Chondrocyte (in vitro differentiated cells): ENCODE data around the gene RGS16. TPM values are rescaled to one million over a fixed set of nuclear protein-coding genes. Genes with fewer than 3 reads are reported as not detected.

Experiments used
- DNase-seq: peaks from one replicate; pipeline ENCODE4 v3.0.0; 2021; ENCODE audit warnings: mixed read lengths, low spot score
- H3K27ac Mint-ChIP-seq: one replicate; pipeline ENCODE4 v1.8.0; 2021; ENCODE audit warnings: mild to moderate bottlenecking, moderate library complexity, mixed read lengths; ENCODE audit not compliant: unreplicated experiment
- H3K27me3 Mint-ChIP-seq: 2 replicates; pipeline ENCODE4 v1.8.0; 2021; ENCODE audit warnings: low read depth, mixed read lengths
- H3K36me3 Mint-ChIP-seq: 2 replicates; pipeline ENCODE4 v1.8.0; 2021; ENCODE audit warnings: low read depth, mixed read lengths
- H3K4me1 Mint-ChIP-seq: 2 replicates; pipeline ENCODE4 v1.8.0; 2021; ENCODE audit warnings: low read depth, mild to moderate bottlenecking, mixed read lengths
- H3K4me3 Mint-ChIP-seq: one replicate; pipeline ENCODE4 v1.8.0; 2021; ENCODE audit warnings: mild to moderate bottlenecking, moderate library complexity, mixed read lengths; ENCODE audit not compliant: unreplicated experiment
- H3K9me3 Mint-ChIP-seq: 2 replicates; pipeline ENCODE4 v1.8.0; 2021; ENCODE audit warnings: low read depth, mixed read lengths
- total RNA-seq: library from RNA; stranded (reverse); gene quantifications from 3 replicates; pipeline ENCODE4 v1.2.1, GENCODE V29; 2021
- TF ChIP-seq, protein P1 (sequence below): fragments of 200-600 bp; sonication (generic); IDR thresholded peaks from 2 replicates; pipeline ENCODE4 v1.5.0; 2021; ENCODE audit warnings: antibody characterized with exemption, mild to moderate bottlenecking, moderate library complexity

The RGS16 gene
- total RNA-seq, 1 donor from 2014 or later, result 7.7 TPM

DNA sequence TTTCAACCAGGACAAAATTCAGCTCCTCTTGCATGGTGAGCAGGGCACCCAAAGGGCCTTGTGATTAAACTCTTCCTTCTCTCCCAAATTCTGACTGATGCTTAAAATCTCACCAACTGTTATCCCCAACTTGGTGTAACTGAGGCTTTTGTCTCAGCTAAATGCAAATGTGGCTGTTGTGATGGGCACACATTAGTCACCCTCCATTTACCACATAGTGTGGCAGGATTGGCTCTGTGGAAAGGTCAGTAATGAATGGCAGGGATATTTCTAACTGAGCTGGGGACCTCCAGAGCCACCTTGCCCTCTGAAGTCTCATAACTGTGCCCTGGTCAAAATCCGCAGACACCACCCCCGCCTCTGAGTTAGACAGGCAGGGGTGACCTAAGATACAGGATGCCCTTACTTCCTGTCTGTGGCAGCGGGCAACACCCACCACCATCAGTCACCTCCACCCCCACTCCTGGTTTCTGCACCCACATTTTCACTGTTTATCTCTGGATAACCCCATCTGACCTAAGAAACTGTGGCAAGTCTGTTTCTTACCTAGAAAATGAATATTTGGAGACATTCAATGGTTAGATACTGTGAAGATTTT is 25.4 kb upstream of the RGS16 start:
- H3K4me3 Mint-ChIP-seq, result no peak overlapping the region
- H3K36me3 Mint-ChIP-seq, result no peaks in the 10 kb centered on the region
- H3K4me1 Mint-ChIP-seq, result peaks cover 40% of the 10 kb centered on the region
- no peak for DNase-seq
- H3K27me3 Mint-ChIP-seq, result no peaks in the 10 kb centered on the region
- H3K27ac Mint-ChIP-seq, result no peak overlapping the region
- TF ChIP-seq, protein P1, sequence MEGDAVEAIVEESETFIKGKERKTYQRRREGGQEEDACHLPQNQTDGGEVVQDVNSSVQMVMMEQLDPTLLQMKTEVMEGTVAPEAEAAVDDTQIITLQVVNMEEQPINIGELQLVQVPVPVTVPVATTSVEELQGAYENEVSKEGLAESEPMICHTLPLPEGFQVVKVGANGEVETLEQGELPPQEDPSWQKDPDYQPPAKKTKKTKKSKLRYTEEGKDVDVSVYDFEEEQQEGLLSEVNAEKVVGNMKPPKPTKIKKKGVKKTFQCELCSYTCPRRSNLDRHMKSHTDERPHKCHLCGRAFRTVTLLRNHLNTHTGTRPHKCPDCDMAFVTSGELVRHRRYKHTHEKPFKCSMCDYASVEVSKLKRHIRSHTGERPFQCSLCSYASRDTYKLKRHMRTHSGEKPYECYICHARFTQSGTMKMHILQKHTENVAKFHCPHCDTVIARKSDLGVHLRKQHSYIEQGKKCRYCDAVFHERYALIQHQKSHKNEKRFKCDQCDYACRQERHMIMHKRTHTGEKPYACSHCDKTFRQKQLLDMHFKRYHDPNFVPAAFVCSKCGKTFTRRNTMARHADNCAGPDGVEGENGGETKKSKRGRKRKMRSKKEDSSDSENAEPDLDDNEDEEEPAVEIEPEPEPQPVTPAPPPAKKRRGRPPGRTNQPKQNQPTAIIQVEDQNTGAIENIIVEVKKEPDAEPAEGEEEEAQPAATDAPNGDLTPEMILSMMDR, result no peak
- H3K9me3 Mint-ChIP-seq, result no peaks in the 10 kb centered on the region

DNA sequence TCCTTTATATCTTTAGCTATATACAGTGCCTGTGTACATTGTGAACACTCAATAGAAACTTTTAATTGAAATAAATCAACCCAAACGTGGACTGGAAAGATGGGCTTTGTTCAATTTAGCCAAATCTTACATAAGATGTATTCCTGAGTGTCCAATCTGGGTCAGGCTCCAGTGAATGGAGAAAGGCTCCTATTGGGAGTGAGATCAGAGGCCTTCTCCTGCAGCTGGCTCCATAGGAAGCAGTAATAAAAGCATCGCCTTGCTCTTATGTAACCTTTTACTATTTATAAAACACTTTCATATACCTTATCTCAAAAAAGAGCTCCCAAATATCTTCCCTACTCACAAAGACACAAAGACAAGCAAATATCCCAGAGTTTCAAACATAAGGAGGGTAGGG is 24.9 kb upstream of the RGS16 start:
- peaks cover 43% of the 10 kb centered on the region for H3K4me1 Mint-ChIP-seq
- no peaks in the 10 kb centered on the region for H3K27me3 Mint-ChIP-seq
- DNase-seq, result no peak
- no peaks in the 10 kb centered on the region for H3K36me3 Mint-ChIP-seq
- H3K9me3 Mint-ChIP-seq, result no peaks in the 10 kb centered on the region
- TF ChIP-seq, protein P1, result no peak
- H3K27ac Mint-ChIP-seq, result no peak overlapping the region
- no peak overlapping the region for H3K4me3 Mint-ChIP-seq

DNA sequence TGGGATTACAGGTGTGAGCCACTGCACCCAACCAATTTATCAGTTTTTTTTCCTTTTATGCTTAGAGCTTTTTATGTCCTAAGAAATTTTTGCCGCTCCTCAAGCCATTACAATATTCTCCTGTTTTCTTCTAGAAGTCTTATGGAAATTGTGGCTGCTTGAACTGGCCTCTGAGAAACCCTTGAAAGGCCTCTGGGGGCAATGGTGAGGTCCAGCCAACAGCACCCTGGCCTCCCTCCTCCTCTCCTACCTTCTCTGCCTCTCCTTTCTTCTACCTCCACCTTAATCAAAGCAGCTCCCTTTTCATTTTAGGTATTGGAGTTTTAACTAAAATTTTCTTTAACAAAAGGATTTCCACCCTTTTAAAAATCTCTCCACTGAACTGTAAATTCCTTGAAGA is 24.5 kb upstream of the RGS16 start:
- no peaks in the 10 kb centered on the region for H3K36me3 Mint-ChIP-seq
- no peaks in the 10 kb centered on the region for H3K9me3 Mint-ChIP-seq
- TF ChIP-seq, protein P1, result no peak
- no peak for DNase-seq
- H3K27ac Mint-ChIP-seq, result no peak overlapping the region
- H3K4me3 Mint-ChIP-seq, result no peak overlapping the region
- H3K4me1 Mint-ChIP-seq, result peaks cover 47% of the 10 kb centered on the region
- no peaks in the 10 kb centered on the region for H3K27me3 Mint-ChIP-seq

DNA sequence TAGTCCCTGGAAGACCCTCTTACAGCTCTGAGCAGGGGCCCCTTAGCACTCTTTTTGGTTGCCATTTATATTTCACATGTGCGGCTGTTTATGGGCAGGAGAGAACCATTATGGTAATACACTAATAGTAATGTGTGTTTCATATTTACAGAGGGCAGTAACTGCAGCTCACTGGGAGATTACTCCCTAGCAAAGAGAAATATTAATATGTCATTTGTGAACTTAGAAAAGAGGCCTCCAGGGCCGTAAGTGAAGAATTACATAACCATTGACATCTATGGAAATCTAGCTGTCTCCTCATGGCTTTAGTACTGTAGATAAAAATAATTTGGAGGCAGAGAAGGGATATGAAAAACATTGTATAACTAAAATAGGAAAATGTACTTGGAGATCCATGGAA is 23.4 kb upstream of the RGS16 start:
- Mint-ChIP-seq H3K27me3 (no peaks in the 10 kb centered on the region), H3K27ac (no peak overlapping the region), H3K9me3 (no peaks in the 10 kb centered on the region), H3K4me1 (peaks cover 57% of the 10 kb centered on the region), H3K36me3 (no peaks in the 10 kb centered on the region), H3K4me3 (no peak overlapping the region)
- TF ChIP-seq, protein P1, result no peak
- no peak for DNase-seq

DNA sequence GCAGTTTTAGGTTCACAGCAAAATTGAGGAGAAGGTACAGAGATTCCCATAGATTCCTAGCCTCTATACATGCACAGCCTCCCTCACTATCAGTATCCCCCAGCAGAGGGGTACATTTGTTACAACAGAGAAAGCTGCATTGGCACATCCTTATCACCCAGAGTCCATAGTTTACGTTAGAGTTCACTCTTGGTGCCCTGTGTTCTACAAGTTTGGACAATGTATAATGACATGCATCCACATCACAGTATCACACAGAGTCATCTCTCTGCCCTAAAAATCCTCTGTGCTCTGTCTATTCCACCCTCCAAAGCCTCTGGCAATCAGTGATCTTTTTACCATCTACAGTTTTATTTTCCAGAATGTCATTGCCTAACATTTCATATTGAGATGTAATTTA is 22.3 kb upstream of the RGS16 start:
- TF ChIP-seq, protein P1, result no peak
- Mint-ChIP-seq H3K27ac (no peak overlapping the region), H3K36me3 (no peaks in the 10 kb centered on the region), H3K4me1 (peaks cover 58% of the 10 kb centered on the region), H3K4me3 (no peak overlapping the region), H3K27me3 (no peaks in the 10 kb centered on the region), H3K9me3 (no peaks in the 10 kb centered on the region)
- DNase-seq, result no peak
